ENCODE measurements around the gene THRA.
A peak's percentile ranks its signal among the peaks of the same experiment; 100 is the strongest.

THRA gene

DNA sequence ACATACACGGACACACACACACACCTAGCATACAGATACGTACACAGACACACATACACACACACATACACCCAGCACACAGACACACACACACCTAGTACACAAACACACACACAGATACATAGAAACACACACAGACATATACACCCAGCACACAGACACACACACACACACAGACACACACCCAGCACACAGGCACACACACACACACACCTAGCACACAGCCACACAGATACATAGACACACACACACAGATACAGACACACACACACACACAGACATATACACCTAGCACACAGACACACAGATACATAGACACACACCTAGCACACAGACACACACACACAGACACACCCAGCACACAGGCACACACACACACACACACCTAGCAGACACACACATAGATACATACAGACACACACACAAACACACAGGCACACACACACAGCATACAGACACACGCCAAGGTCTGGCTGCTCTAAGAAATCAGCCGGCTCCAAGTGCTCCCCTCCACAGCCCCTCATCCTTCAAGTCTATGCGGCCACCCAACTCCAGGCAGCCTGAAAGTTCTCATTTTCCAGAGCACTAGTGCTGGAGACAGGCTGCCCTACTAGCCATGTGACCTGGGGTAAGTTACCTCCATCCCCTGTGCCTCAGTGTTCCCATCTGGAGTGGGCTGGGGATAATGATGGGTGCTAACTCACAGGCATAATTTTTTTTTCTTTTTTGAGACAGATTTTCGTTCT, 24.5 kb downstream of the THRA start:
- no peak for DNase-seq

DNA sequence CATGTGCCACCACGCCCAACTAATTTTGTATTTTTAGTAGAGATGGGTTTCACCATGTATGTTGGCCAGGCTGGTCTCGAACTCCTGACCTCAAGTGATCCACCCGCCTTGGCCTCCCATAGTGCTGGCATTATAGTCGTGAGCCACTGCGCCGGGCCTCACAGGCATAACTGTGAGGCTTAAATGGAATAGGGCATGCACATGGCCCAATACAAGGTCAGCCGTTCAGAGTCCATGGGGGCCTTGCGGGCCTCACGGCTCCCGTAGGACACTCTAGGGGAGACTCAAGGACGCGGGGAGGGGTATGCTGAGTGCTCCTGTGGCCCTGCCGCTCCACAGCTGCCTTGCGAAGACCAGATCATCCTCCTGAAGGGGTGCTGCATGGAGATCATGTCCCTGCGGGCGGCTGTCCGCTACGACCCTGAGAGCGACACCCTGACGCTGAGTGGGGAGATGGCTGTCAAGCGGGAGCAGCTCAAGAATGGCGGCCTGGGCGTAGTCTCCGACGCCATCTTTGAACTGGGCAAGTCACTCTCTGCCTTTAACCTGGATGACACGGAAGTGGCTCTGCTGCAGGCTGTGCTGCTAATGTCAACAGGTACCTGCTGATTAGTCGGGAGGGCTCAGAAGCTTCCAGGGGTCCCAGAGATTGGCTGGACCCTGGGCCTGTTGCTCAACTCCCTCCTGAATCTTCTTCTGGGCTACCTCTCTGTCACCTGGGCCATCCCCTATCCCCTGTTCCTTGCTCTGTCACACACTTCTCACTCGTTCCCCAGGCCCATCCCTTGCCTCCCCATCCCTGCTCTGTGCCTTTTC, 25.3 kb downstream of the THRA start:
- no peak for DNase-seq

DNA sequence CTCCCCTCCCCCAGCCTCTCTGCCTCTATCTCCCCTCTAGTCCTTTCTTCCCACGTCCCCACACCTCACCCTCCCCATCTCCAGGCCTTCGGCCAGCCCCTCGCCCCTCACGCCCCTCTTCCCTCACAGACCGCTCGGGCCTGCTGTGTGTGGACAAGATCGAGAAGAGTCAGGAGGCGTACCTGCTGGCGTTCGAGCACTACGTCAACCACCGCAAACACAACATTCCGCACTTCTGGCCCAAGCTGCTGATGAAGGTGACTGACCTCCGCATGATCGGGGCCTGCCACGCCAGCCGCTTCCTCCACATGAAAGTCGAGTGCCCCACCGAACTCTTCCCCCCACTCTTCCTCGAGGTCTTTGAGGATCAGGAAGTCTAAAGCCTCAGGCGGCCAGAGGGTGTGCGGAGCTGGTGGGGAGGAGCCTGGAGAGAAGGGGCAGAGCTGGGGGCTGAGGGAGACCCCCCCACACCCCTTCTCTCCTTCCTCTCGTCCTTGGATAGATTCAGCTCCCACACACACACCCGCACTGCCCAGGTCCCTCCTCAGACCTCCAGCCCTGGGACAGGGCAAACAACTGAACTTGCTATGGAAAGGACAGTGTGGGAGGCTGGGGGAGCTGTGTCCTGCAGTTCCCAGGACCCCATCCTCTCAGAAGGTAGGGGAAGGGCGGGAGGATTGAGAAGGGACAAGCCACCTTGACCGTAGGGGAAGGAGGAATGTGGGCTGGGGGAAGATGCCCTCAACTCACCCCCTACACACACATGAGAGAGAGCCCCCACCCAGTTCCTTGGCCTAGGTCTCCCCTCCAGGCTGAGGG, 26.5 kb downstream of the THRA start:
- DNase-seq = no peak

DNA sequence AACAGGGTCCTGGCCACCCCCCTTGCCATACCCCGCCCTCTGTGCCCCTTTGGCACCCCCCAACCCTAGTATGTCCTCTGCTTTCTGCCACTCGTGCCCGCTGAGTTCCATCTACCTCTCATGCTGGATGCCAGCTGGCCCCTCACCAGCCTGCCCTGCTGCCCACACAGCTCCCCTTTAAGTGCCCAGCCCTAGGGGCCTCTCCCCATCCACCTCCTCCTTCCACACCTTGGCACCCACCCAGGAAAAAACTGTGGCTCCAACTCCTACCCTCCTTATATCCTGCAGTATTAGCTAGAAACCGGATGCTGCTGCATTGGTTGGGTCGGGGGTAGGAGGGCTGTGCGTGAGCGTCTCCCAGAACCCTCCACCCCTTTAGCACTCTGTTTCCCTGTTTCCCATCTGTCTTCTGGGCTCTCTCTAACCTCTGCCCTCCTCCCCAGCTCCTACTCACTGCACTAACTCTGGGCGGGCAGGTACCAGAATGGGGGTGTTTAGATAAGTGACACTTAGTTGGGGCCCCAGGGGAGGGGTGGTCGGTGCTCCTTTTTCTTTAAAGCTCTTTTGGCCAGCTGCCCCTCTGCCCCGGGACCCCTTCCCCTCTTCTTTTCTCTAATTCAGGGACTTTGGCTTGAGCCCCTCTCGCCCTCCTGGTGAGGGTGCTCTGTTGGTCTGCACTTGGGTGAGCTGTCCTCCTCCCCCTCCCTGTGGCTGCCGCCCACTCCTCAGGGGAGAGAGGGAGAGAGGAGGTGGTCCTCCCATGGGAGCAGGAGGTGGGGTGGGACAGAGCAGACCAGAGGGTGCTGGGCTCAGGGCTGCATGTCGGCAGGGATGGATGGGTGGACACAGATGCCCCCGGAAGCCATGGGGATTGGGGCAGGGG, 27.7 kb downstream of the THRA start:
- no peak for DNase-seq

DNA sequence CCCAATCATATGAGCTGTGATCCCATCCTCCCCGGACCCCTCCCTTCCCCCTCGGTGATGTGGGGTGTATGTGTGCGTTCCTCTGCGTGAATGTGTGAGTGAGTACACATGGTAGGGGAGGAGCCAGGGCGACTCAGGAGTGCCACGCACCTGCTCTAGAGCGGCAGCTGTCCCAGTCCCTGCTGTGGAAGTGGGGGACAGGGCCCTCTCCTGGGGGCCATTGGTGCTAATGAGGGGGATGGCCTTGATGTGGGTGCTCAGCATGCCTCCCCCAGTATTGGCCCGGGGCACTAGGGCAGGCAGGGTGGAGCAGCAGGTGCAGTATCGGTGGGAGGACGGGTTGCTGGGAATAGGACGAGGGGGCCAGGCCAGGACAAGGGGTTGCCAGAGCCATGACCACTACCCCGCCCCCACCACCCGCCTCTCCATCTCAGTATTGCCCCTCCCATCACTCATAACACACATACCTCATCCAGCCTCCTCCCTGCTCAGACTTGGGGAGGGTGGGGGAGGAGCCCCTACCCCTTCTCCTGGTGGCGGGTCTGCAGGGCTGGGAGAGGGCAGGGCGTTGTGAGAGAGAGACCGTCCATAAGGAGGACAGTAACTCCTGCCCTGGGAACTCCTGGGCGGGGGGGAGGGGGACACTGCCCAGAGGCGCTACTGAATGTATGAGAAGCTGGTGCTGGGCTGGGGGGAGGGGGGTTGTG, 29.1 kb downstream of the THRA start:
- peak; percentile 67 for DNase-seq

DNA sequence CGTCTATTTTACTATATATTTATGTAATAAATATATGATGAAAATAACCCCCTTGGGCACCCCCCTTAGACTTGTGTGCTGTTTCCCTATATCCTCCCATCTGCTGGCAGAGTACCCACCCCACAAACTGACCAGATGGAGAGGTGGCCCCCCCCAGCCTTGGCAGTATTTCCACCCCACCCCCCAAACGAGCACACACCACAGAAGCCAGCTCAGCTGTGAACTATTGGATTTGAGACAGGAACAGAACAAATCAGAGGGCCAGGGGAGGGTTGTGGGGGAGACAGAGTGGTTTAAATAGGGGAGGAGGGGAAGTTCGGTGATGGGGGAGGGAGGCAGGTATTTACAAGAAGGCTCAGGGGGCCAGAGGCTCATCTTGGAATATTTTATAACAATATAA, 29.8 kb downstream of the THRA start:
- DNase-seq = peak; percentile 48

DNA sequence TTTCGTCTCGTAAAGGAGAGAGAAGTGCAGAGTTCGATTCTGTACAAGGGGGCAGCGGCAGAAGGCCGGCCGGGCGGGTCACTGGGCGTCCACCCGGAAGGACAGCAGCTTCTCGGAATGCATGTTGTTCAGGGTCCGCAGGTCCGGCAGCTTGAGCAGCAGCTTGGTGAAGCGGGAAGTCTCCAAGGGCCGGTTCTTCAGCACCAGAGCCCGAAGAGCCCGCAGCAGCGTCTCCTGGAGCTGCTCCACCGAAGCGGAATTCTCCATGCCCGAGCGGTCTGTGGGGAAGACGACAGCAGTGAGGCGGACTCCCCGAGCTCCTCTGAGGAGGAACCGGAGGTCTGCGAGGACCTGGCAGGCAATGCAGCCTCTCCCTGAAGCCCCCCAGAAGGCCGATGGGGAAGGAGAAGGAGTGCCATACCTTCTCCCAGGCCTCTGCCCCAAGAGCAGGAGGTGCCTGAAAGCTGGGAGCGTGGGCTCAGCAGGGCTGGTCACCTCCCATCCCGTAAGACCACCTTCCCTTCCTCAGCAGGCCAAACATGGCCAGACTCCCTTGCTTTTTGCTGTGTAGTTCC, 30.3 kb downstream of the THRA start:
- no peak for DNase-seq

DNA sequence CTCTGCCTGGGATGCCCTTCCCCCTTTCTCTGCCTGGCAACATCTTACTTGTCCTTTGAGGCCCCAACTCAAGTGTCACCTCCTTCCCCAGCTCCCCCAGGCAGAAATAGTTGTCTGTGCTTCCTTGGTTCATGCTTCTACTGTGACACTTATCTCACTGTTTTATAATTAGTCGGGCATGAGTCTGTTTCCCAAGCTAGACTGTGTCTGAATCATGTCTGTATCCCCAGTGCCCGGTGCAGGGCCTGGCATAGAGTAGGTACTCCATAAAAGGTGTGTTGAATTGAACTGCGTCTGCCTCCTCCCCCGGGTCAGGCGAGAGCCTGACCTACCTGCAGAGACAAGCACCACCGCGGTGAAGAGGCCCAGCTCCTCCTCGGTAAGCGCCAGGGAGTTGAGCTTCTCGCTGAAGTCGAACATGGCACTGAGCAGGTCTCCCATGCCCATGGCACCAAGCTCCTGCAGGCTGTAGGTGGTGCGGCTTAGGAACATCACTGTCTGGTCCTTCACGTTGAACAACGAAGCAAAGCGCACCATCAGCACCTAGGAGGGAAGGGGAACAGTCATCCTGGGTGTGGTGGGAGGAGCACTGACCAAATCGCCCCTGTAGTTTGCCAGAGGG, 30.9 kb downstream of the THRA start:
- DNase-seq = no peak

DNA sequence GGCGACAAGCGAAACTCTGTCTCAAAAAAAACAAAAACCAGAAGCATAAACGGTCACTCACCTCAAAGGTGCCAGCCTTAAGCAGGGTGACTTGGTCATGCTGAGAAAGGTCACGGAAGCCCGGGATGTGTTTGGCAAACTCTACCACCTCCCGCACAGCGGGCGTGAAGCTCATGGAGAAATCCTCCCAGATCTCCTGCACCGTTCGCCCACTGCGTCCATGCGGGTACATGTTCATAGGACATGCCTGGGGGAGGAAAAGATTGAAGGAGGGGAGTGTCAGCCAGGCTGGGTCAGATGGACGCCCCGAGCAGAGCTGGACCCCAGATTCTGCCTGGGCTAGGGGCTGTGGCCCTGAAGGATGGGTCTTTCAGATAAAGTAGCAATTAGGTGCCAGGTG, 32.1 kb downstream of the THRA start:
- no peak for DNase-seq

DNA sequence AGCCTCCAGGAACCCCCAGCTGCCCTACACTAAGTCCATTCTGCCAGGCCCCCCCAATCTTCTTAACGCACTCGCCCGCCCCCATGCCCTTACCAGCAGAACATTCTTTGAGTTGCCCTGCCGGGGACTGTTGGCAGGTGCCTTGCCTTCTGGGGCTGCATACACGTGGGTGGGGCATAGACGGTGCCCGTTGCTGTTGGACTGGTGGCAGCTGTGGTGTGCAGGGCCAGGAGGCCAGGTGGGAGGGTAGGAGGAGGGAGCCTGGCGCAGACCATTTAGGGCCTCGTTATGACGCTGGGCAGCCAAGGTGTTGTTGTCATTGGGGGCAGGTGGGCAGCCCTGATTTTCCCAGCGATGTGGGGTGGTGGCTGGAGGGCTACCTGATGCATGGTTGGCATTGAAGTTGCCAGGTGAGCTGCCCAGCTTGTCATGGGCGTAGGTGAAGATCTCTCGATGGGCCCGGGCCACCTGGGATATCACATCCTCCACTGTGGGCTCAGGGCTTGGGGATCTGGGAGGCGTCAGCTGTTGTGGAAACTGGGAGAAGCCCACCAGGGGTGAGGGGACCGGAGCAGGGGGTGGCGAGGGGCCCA, 32.7 kb downstream of the THRA start:
- no peak for DNase-seq

DNA sequence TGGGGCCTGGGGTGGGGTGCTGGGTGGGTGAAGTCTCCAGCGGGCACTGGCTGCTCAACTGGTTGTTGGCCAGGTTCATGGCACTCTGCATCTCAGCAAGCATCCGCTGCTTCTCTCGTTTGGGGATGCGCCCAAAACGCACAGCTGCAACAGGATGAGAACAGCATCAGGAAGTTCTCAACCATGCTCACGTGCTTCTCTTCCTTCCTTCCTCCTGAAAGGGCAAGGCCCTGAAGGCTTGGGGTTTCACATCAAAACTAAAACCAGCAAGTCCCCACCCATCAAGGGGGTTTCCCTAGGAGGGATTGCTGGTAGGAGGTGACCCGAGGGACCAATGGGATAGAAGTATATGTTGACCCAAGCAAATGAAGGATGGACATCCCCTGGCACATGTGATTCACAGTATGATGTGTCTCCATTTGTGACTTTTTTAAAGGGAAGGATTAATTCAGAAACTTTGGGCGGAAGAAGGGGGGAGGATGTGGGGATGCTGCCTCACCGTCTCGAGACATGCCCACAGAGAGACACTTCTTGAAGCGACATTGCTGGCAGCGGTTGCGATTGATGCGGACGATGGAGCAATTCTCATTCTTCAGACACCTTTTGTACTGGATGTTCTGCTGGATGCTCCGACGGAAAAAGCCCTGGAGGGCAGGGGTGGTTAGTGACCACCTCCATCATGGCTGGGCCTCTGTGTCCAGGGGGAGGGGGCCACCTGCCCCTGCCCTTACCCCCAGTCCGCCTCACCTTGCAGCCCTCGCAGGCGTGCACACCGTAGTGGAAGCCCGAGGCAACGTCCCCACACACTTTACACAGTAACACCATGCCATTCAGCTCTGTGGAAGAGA, 33.4 kb downstream of the THRA start:
- no peak for DNase-seq

DNA sequence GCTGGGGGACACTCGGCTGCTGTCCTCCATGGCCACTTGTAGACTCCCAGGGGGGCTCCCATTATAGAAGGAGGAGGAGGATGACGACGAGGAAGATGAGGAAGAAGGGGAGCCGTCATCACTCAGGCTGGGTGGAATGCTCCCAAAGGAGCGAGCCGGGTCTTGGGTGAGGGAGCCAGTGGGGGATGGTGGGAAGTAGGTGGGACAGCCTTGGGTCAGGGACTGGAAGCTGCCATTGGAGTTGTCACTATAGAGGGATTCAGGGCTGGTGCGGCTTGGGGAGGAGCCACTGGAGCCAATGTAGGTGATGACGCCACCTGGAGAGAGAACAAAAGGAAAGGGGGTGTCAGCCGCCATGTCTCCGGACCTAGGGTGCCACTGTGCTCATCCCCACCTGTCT, 34.3 kb downstream of the THRA start:
- no peak for DNase-seq

DNA sequence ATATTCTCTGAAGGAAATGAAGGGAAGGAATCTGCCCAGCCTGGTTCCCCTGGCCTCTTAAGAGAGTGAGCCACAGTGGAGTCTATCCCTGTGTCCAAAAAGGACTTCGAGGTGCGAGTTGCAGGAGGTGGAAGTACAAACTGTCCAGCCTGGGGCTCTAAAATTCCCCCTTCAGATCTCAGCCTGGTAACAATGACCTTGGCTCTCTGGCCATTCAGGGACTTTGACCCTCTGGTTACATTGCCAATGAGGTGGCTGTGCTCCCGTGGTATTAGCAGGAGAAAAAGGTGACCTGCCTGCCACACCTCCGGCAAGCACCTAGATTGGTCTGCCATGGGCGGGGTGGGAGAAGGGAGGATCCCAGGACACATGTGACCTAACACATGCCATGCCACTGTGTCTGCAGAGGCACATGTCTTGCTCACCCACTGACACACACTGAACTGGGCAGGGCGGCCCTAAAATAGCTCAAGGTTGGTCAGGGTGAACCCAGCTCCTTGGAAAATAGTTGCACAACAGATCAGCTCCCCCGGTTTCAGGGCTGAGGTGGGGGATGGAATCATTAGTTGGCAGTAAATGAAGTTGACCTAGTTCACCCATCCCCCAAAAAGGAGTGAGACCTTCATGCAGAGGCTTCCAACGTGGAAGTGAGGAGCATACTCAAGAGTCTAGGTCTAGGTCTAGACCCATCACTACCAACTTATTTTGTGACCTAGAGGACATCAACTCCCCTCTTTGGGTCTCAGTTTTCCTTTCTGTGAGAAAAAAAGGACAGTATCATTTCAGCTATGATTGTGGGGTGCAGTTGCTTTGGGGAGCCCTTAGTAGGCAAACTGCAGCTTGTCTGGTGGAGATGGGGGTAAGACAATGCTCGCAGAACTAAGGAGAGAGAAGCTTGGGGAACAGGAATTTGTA, 35.4 kb downstream of the THRA start:
- DNase-seq = no peak

DNA sequence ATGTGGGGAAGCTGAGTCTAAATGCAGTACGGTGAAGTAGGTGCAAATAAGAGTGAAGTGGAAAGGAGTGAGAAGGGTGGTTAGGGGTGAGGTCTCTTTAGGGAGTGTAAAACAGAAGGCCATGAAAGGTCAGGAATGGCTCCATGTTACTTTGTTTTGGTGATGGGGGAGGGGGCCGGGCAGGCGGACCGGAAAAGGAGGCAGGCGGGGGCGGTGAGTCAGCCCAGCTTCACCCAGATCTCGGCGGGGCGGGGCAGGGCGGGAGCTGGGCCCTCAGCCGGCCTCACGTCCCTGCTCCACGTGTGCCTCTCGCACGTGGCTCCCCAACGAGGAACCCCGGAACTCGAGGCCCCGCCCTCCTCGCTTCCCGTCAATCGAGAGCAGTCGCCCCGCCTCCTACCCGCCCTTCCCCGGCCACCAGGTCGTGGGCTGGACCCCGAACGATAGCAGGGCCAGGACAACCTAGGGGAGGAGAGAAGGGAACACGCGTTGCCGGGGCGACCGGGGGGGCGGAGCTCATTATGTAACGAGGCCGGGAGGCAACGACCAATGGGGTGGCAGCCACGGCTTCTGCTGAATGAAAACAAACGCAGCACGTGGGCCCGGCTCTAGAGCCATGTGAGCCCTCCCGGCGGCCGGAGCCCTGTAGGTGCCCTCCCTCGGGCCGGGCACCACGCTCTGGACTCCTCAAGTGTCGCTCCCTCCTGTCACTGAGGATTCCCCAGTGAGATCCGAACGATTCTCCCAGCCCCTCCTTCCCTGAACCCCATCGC, 36.3 kb downstream of the THRA start:
- DNase-seq = peak; percentile 95

DNA sequence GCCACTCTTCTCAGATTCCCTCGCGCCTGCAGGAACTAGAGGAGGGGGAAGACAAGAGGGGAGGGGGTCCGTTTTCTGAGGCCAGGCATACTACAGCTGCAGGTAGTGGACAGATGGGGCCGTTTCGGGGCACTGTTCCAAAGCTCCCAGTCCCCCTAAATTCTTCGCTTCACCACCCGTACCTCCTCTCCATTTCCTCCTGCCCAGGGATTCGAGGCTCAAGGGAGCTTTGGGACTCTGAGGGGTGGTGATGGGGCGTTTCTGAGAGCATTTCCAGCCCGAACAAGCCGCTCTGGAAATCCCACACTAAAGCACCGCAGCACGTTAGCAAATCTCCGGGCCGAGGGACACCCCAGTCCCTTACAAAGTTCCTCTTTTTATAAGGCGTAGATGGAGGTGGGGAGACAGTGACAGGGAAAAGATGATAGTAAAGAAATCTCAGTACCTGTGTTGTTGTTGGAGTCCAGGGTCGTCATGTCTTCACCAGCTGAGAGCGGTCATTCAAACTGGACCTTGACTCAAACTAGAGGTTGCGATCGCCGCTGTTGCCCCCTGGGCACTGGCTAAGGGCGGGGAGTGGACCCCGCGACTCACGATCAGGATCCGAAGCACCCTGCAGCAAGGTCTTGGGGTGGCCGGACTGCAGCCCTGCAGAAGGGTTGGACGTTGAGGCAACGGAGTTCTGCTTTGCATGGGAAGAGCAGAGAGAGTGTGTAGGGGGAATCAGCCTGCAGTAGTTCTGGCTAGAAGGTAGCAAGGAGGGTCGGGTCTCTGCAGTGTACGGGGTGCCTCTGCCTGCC, 37.1 kb downstream of the THRA start:
- DNase-seq = no peak

DNA sequence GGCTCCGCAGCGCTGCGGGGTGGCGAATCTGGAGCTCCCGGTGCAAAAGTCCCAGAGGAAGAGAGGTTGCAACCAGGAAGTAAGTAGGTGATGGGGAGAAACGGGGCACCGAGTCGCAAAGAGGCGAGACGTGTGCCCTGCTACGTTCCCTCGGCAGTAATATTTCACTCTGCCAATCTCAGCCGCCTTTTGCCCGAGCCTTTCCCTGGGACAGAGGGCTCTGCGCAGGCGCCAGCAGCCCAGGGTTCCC, 37.6 kb downstream of the THRA start, which contains the start of gene NR1D1:
TSS of gene NR1D1 (minus strand) at position 171 of the 250 bp plus-strand sequence. CDS start 495 bp downstream, outside the sequence.
- no peak for DNase-seq
